Large intestine (tissue), 12 donors: ENCODE results near the gene PRTN3. TPM values are rescaled to one million over a fixed set of nuclear protein-coding genes. Genes with fewer than 3 reads are reported as not detected.

Experiments used
- DNase-seq, 2 donors: peaks; one replicate each; pipeline versions ENCODE4 v3.0.0 to v3.0.0-alpha.2; 2013
- H3K27ac ChIP-seq: one replicate; pipeline ENCODE4 v1.5.1; 2013; ENCODE audit warnings: low read length
- H3K27me3 ChIP-seq: 2 replicates; pipeline ENCODE4 v1.6.1; 2013; ENCODE audit warnings: low read length; ENCODE audit not compliant: control insufficient read depth, insufficient read depth
- H3K36me3 ChIP-seq: 2 replicates; pipeline ENCODE4 v1.6.1; 2013; ENCODE audit warnings: low read length; ENCODE audit not compliant: control insufficient read depth, insufficient read depth
- H3K4me1 ChIP-seq: one replicate; pipeline ENCODE4 v1.6.1; 2013; ENCODE audit warnings: low read length; ENCODE audit not compliant: control insufficient read depth, insufficient read depth
- H3K4me3 ChIP-seq: one replicate; pipeline ENCODE4 v1.5.1; 2013; ENCODE audit warnings: low read length
- H3K9me3 ChIP-seq: one replicate; pipeline ENCODE4 v1.6.1; 2013; ENCODE audit warnings: mild to moderate bottlenecking, low read depth, low read length, moderate library complexity; ENCODE audit not compliant: control insufficient read depth
- WGBS: methylation state at CpG from one replicate; pipeline ENCODE4 v1.1.5; 2013; ENCODE audit warnings: low lambda C conversion rate; ENCODE audit not compliant: insufficient coverage; 5-methylcytosine and 5-hydroxymethylcytosine counted together
- long read RNA-seq, 11 donors: transcript quantifications; one replicate each; lab custom pipeline, GENCODE V29; 2026
- polyA plus RNA-seq: library from polyadenylated mRNA; unstranded; fragments of 120-200 nt; gene quantifications from one replicate; pipeline ENCODE4 v1.2.1, GENCODE V29; 2013

Gene PRTN3
- 0.22 TPM for polyA plus RNA-seq
- long read RNA-seq, donor 1, partial matches to known transcripts: 0 of 1 reads
- long read RNA-seq, donor 1, other reads (novel, unspliced or antisense): 0 of 1 reads
- long read RNA-seq, donor 2, partial matches to known transcripts: 0 of 1 reads
- long read RNA-seq, donor 2, other reads (novel, unspliced or antisense): 0 of 1 reads
- long read RNA-seq, donor 3: 0 reads
- long read RNA-seq, donor 4, partial matches to known transcripts: 0 of 1 reads
- long read RNA-seq, donor 4, other reads (novel, unspliced or antisense): 0 of 1 reads
- long read RNA-seq, donor 5, partial matches to known transcripts: 0 of 1 reads
- long read RNA-seq, donor 5, other reads (novel, unspliced or antisense): 0 of 1 reads
- long read RNA-seq, donor 6: 0 reads
- long read RNA-seq, donor 7, partial matches to known transcripts: 0 of 1 reads
- long read RNA-seq, donor 7, other reads (novel, unspliced or antisense): 0 of 1 reads
- long read RNA-seq, donor 8: 0 reads
- long read RNA-seq, donor 9, partial matches to known transcripts: 0 of 1 reads
- long read RNA-seq, donor 9, other reads (novel, unspliced or antisense): 0 of 1 reads
- long read RNA-seq, donor 10, partial matches to known transcripts: 10 of 19 reads
- long read RNA-seq, donor 10, other reads (novel, unspliced or antisense): 9 of 19 reads
- long read RNA-seq, donor 11, partial matches to known transcripts: 0 of 1 reads
- long read RNA-seq, donor 11, other reads (novel, unspliced or antisense): 0 of 1 reads

GRCh38 chr19:840519-841206, at the start of gene PRTN3:
PRTN3 (plus strand) TSS chr19:840999; CDS start chr19:841009, 10 bp downstream.
- Histone ChIP-seq H3K9me3 (peaks cover 12% of the 10 kb centered on the region), H3K36me3 (no peaks in the 10 kb centered on the region), H3K27ac (no peak within 1 kb of the TSS), H3K4me1 (peaks cover 5% of the 10 kb centered on the region), H3K27me3 (peaks cover 47% of the 10 kb centered on the region), H3K4me3 (no peak within 1 kb of the TSS)
- no CpG with 5 or more reads among the region's 24 CpGs for WGBS
- no peak for DNase-seq

- no peak overlapping the region for H3K27ac ChIP-seq
- H3K9me3 ChIP-seq: peaks cover 7% of the 10 kb centered on the region
- DNase-seq: no peak
- no peak overlapping the region for H3K4me3 ChIP-seq
- WGBS: no CpG with 5 or more reads among the region's 26 CpGs
- no peaks in the 10 kb centered on the region for H3K27me3 ChIP-seq
- no peaks in the 10 kb centered on the region for H3K36me3 ChIP-seq
- peaks cover 8% of the 10 kb centered on the region for H3K4me1 ChIP-seq
These were observed 49.7 kb upstream of the PRTN3 start for GRCh38 chr19:791007-791566.

GRCh38 chr19:791567-792305, 49.1 kb upstream of the PRTN3 start:
- H3K4me3 ChIP-seq: no peak overlapping the region
- H3K9me3 ChIP-seq: peaks cover 7% of the 10 kb centered on the region
- H3K4me1 ChIP-seq: peaks cover 12% of the 10 kb centered on the region
- no peaks in the 10 kb centered on the region for H3K27me3 ChIP-seq
- no peak for DNase-seq
- WGBS: no CpG with 5 or more reads among the region's 8 CpGs
- H3K36me3 ChIP-seq: no peaks in the 10 kb centered on the region
- no peak overlapping the region for H3K27ac ChIP-seq

- peaks cover 12% of the 10 kb centered on the region for H3K4me1 ChIP-seq
- no peaks in the 10 kb centered on the region for H3K36me3 ChIP-seq
- 80% methylated on average over 3 of the region's 16 CpGs for WGBS
- DNase-seq: no peak
- no peak overlapping the region for H3K4me3 ChIP-seq
- peaks cover 7% of the 10 kb centered on the region for H3K9me3 ChIP-seq
- no peak overlapping the region for H3K27ac ChIP-seq
- no peaks in the 10 kb centered on the region for H3K27me3 ChIP-seq
These were observed 48.4 kb upstream of the PRTN3 start for GRCh38 chr19:792306-792885.

GRCh38 chr19:793806-794205, 47.0 kb upstream of the PRTN3 start:
- H3K27me3 ChIP-seq: no peaks in the 10 kb centered on the region
- H3K4me3 ChIP-seq: no peak overlapping the region
- WGBS: no CpG with 5 or more reads among the region's 12 CpGs
- no peak for DNase-seq
- H3K4me1 ChIP-seq: peaks cover 9% of the 10 kb centered on the region
- peaks cover under 1% of the 10 kb centered on the region for H3K36me3 ChIP-seq
- peaks cover 7% of the 10 kb centered on the region for H3K9me3 ChIP-seq
- no peak overlapping the region for H3K27ac ChIP-seq

GRCh38 chr19:795073-795611, 45.7 kb upstream of the PRTN3 start:
- H3K9me3 ChIP-seq: peaks cover 7% of the 10 kb centered on the region
- WGBS: no CpG with 5 or more reads among the region's 28 CpGs
- H3K4me3 ChIP-seq: no peak overlapping the region
- H3K27me3 ChIP-seq: no peaks in the 10 kb centered on the region
- DNase-seq: peak in 1 of 2 donors; percentile 2
- no peak overlapping the region for H3K27ac ChIP-seq
- peaks cover 13% of the 10 kb centered on the region for H3K36me3 ChIP-seq
- H3K4me1 ChIP-seq: peaks cover 18% of the 10 kb centered on the region

GRCh38 chr19:795691-796581, 44.9 kb upstream of the PRTN3 start:
- peaks cover 25% of the 10 kb centered on the region for H3K4me1 ChIP-seq
- WGBS: no CpG with 5 or more reads among the region's 39 CpGs
- H3K4me3 ChIP-seq: peak overlapping the region; percentile 83
- DNase-seq: peak in 1 of 2 donors; percentile 3
- no peaks in the 10 kb centered on the region for H3K27me3 ChIP-seq
- peaks cover 7% of the 10 kb centered on the region for H3K9me3 ChIP-seq
- H3K36me3 ChIP-seq: peaks cover 21% of the 10 kb centered on the region
- no peak overlapping the region for H3K27ac ChIP-seq

- H3K4me1 ChIP-seq: peaks cover 34% of the 10 kb centered on the region
- WGBS: 0% methylated on average over 2 of the region's 83 CpGs
These were observed 43.9 kb upstream of the PRTN3 start, which contains the start of gene PTBP1 for GRCh38 chr19:796692-797527. PTBP1 (plus strand) TSS chr19:797452; CDS start chr19:797498, 46 bp downstream.

More at GRCh38 chr19:796692-797527, 43.9 kb upstream of the PRTN3 start, which contains the start of gene PTBP1:
- peak within 1 kb of the TSS; percentile 83 for H3K4me3 ChIP-seq
- H3K27ac ChIP-seq: peak within 1 kb of the TSS; percentile 98
- H3K36me3 ChIP-seq: peaks cover 30% of the 10 kb centered on the region
- H3K27me3 ChIP-seq: no peaks in the 10 kb centered on the region
- peak; percentile 100 for DNase-seq
- peaks cover 7% of the 10 kb centered on the region for H3K9me3 ChIP-seq
